ENCODE results near the gene IGSF3. TPM values are rescaled to one million over a fixed set of nuclear protein-coding genes. Genes with fewer than 3 reads are reported as not detected.

IGSF3 gene
- total and polyA plus RNA-seq, 9 donors, result 0.38 to 2.1 (median 1.0) TPM

- Histone ChIP-seq H3K36me3 (no peaks in the 10 kb centered on the region), H3K27ac (no peak overlapping the region), H3K4me3 (no peak overlapping the region), H3K27me3 (no peaks in the 10 kb centered on the region), H3K9me3 (no peaks in the 10 kb centered on the region), H3K4me1 (ENCODE audit: insufficient read depth) (no peaks in the 10 kb centered on the region)
- WGBS, 3 donors, result 55 to 70% (median 58%) methylated on average over 6 of the region's 6 CpGs
- DNase-seq, result no peak
- TF ChIP-seq CTCF (IDR thresholded peaks at IDR 0.05) (no peak), EP300 (IDR thresholded peaks at IDR 0.05) (no peak), POLR2A (IDR thresholded peaks at IDR 0.05) (no peak)
- intact Hi-C loops (cut with DNase I), result no loop called here
Measured at GRCh38 chr1:116712510-116712909, 45.0 kb upstream of the IGSF3 start.

GRCh38 chr1:116711263-116711840, 43.8 kb upstream of the IGSF3 start:
- WGBS, 3 donors, result 66 to 84% (median 80%) methylated on average over 2 of the region's 2 CpGs
- H3K4me3 ChIP-seq, result no peak overlapping the region
- TF ChIP-seq POLR2A (IDR thresholded peaks at IDR 0.05) (no peak), EP300 (IDR thresholded peaks at IDR 0.05) (no peak), CTCF (IDR thresholded peaks at IDR 0.05) (no peak)
- no peaks in the 10 kb centered on the region for H3K27me3 ChIP-seq
- H3K27ac ChIP-seq, result no peak overlapping the region
- no peak for DNase-seq
- intact Hi-C loops (cut with DNase I), result no loop called here
- no peaks in the 10 kb centered on the region for H3K9me3 ChIP-seq
- H3K4me1 ChIP-seq (ENCODE audit: insufficient read depth), result no peaks in the 10 kb centered on the region
- no peaks in the 10 kb centered on the region for H3K36me3 ChIP-seq

- Histone ChIP-seq H3K4me3 (no peak overlapping the region), H3K27me3 (no peaks in the 10 kb centered on the region), H3K27ac (no peak overlapping the region), H3K36me3 (no peaks in the 10 kb centered on the region), H3K9me3 (no peaks in the 10 kb centered on the region), H3K4me1 (ENCODE audit: insufficient read depth) (no peaks in the 10 kb centered on the region)
- TF ChIP-seq CTCF (IDR thresholded peaks at IDR 0.05), result no peak
- no peak for TF ChIP-seq EP300 (IDR thresholded peaks at IDR 0.05)
- TF ChIP-seq POLR2A (IDR thresholded peaks at IDR 0.05), result no peak
- 49 to 53% (median 51%) methylated on average over 2 of the region's 2 CpGs for WGBS, 3 donors
- no peak for DNase-seq
- intact Hi-C loops (cut with DNase I), result no loop called here
Measured at GRCh38 chr1:116710420-116711262, 43.1 kb upstream of the IGSF3 start.

GRCh38 chr1:116709666-116710167, 42.2 kb upstream of the IGSF3 start:
- no peak for DNase-seq
- no peaks in the 10 kb centered on the region for H3K4me1 ChIP-seq (ENCODE audit: insufficient read depth)
- 86 to 91% (median 88%) methylated on average over 7 of the region's 7 CpGs for WGBS, 3 donors
- no peak overlapping the region for H3K4me3 ChIP-seq
- no peaks in the 10 kb centered on the region for H3K27me3 ChIP-seq
- TF ChIP-seq EP300 (IDR thresholded peaks at IDR 0.05) (no peak), CTCF (IDR thresholded peaks at IDR 0.05) (no peak), POLR2A (IDR thresholded peaks at IDR 0.05) (no peak)
- intact Hi-C loops (cut with DNase I), result no loop called here
- H3K27ac ChIP-seq, result no peak overlapping the region
- no peaks in the 10 kb centered on the region for H3K9me3 ChIP-seq
- no peaks in the 10 kb centered on the region for H3K36me3 ChIP-seq
